ENCODE results near the gene RPL35A. TPM values are rescaled to one million over a fixed set of nuclear protein-coding genes. Genes with fewer than 3 reads are reported as not detected.

RPL35A gene
- total RNA-seq, 4 donors from 2014 or later = 409 to 491 (median 427) TPM

DNA sequence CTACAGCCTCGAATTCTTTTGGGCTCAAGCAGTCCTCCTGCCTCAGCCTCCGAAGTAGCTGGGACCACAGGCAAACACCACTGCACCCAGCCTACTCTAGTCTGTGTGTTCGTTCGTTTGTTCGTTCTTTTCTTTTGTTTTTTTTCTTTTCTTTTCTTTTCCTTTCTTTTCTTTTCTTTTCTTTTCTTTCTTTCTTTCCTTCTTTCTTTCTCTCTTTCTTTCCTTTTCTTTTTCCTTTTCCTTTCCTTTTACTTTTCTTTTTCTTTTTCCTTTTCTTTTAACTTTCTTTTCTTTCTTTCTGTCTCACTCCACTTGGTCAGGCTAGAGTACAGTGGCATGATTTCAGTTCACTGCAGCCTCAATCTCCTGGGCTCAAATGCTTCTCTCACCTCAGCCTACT, 46.9 kb downstream of the RPL35A start:
- Histone ChIP-seq H3K27ac (no peak overlapping the region), H3K27me3 (no peaks in the 10 kb centered on the region), H3K9me3 (no peaks in the 10 kb centered on the region), H3K4me3 (no peak overlapping the region), H3K4me1 (no peaks in the 10 kb centered on the region), H3K36me3 (no peaks in the 10 kb centered on the region)
- TF ChIP-seq, protein P1, sequence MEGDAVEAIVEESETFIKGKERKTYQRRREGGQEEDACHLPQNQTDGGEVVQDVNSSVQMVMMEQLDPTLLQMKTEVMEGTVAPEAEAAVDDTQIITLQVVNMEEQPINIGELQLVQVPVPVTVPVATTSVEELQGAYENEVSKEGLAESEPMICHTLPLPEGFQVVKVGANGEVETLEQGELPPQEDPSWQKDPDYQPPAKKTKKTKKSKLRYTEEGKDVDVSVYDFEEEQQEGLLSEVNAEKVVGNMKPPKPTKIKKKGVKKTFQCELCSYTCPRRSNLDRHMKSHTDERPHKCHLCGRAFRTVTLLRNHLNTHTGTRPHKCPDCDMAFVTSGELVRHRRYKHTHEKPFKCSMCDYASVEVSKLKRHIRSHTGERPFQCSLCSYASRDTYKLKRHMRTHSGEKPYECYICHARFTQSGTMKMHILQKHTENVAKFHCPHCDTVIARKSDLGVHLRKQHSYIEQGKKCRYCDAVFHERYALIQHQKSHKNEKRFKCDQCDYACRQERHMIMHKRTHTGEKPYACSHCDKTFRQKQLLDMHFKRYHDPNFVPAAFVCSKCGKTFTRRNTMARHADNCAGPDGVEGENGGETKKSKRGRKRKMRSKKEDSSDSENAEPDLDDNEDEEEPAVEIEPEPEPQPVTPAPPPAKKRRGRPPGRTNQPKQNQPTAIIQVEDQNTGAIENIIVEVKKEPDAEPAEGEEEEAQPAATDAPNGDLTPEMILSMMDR (IDR thresholded peaks at IDR 0.05 in 4 of 5, conservative IDR thresholded peaks at IDR 0.05 in 1 of 5) = no peak
- TF ChIP-seq POLR2A (IDR thresholded peaks at IDR 0.05) = no peak
- DNase-seq (no peak), ATAC-seq (no peak)
- in situ Hi-C loops (cut with MboI; ENCODE audit: low sequenced_read_pairs in 4 of 4) = no loop called here
- intact Hi-C loops (cut with DNase I; ENCODE audit: low total_unique reads) = no loop called here

DNA sequence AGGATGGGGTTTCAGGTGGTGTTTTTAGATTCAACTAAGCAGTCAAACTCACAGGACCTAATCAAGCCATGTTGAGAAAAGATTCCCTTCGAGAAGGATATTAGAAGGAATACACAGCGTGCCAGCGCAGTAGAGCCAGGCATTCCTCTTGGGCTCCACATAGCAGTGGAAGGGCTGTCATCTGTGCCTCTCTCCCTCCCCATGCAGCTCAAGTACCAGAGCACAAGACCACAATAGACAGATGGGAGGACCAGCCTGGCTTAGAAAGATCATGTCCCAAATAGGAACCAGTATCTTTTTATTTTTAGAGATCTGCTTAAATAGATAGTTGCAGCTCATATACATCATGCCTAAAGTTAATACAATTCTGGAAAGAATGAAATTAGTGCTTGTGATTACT, 47.9 kb downstream of the RPL35A start:
- no peaks in the 10 kb centered on the region for H3K4me1 ChIP-seq
- DNase-seq = no peak
- no peak for ATAC-seq
- no peak for TF ChIP-seq POLR2A (IDR thresholded peaks at IDR 0.05)
- TF ChIP-seq, protein P1 (IDR thresholded peaks at IDR 0.05 in 4 of 5, conservative IDR thresholded peaks at IDR 0.05 in 1 of 5) = no peak
- no peaks in the 10 kb centered on the region for H3K36me3 ChIP-seq
- no peaks in the 10 kb centered on the region for H3K27me3 ChIP-seq
- no peak overlapping the region for H3K4me3 ChIP-seq
- H3K9me3 ChIP-seq = no peaks in the 10 kb centered on the region
- intact Hi-C loops (cut with DNase I; ENCODE audit: low total_unique reads) = no loop called here
- no peak overlapping the region for H3K27ac ChIP-seq
- in situ Hi-C loops (cut with MboI; ENCODE audit: low sequenced_read_pairs in 4 of 4) = no loop called here

Other genes with a start within 250 kb of the RPL35A start
- gene RUBCN, start 213.3 kb upstream of the RPL35A start, total RNA-seq = 10 to 100 TPM; 15.6 to 33.1 (median 21.6) TPM
- 100 to 1,000 TPM in 3 of 4 donors, 10 to 100 TPM in 1; 77.7 to 184 (median 111) TPM for gene FYTTD1, start 200.3 kb upstream of the RPL35A start, total RNA-seq
- 100 to 1,000 TPM in 1 of 4 donors, 10 to 100 TPM in 3; 18.0 to 126 (median 26.7) TPM for gene LRCH3, start 158.9 kb upstream of the RPL35A start, total RNA-seq
- 1 to 10 TPM; 2.7 to 8.8 (median 4.6) TPM for gene LMLN, start 10.0 kb downstream of the RPL35A start, total RNA-seq

Measured in gastrocnemius medialis (tissue), 4 donors.